ENCODE data around the gene PTPRCAP.
"Not testable (repeated sequence)": the region's sequence is repeated elsewhere in the genome, so short reads cannot be mapped to it uniquely, and the experiment has no call there.

PTPRCAP gene

GRCh38 chr11:67476692-67477091 is 39.2 kb upstream of the PTPRCAP start:
- not testable (repeated sequence) for H3K9ac ChIP-seq (ENCODE audit: low read depth in 1 of 2, low read length in 2 of 2); H3K9me3 ChIP-seq (ENCODE audit: control insufficient read depth in 2 of 2, low read length in 2 of 2); H3K36me3 ChIP-seq (ENCODE audit: control insufficient read depth in 2 of 2, insufficient read depth in 2 of 2, low read length in 2 of 2); H3K27ac ChIP-seq (ENCODE audit: low read depth in 2 of 2, low read length in 2 of 2); H3K4me3 ChIP-seq (ENCODE audit: low read length in 2 of 2); H3K27me3 ChIP-seq (ENCODE audit: control insufficient read depth in 2 of 2, insufficient read depth in 2 of 2, low read length in 2 of 2); H3K4me1 ChIP-seq (ENCODE audit: control insufficient read depth in 2 of 2, insufficient read depth in 2 of 2, low read length in 2 of 2)

DNA sequence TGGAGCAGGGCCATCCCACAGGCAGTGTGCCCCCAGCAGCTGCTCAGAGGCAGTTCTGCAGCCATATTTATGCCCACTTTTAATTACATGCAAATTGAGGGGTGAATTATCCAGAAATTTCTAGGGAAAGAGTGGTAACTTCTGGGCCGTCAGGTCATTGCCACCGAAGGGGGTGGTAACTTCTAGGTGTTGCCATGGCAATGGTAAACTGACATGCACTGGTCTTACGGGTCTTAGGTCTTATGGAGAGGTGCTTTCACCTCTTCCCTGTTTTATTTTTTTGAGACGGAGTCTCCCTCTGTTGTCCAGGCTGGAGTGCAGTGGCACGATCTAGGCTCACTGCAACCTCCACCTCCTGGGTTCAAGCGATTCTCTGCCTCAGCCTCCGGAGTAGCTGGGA is 35.4 kb upstream of the PTPRCAP start:
- H3K27ac ChIP-seq (ENCODE audit: low read depth in 2 of 2, low read length in 2 of 2), result no peak overlapping the region
- no peak overlapping the region for H3K4me3 ChIP-seq (ENCODE audit: low read length in 2 of 2)
- no peaks in the 10 kb centered on the region for H3K9me3 ChIP-seq (ENCODE audit: control insufficient read depth in 2 of 2, low read length in 2 of 2)
- peaks cover 6 to 8% of the 10 kb centered on the region in 2 donors for H3K4me1 ChIP-seq (ENCODE audit: control insufficient read depth in 2 of 2, insufficient read depth in 2 of 2, low read length in 2 of 2)
- H3K27me3 ChIP-seq (ENCODE audit: control insufficient read depth in 2 of 2, insufficient read depth in 2 of 2, low read length in 2 of 2), result no peaks in the 10 kb centered on the region
- no peaks in the 10 kb centered on the region for H3K36me3 ChIP-seq (ENCODE audit: control insufficient read depth in 2 of 2, insufficient read depth in 2 of 2, low read length in 2 of 2)
- no peak overlapping the region for H3K9ac ChIP-seq (ENCODE audit: low read depth in 1 of 2, low read length in 2 of 2)

DNA sequence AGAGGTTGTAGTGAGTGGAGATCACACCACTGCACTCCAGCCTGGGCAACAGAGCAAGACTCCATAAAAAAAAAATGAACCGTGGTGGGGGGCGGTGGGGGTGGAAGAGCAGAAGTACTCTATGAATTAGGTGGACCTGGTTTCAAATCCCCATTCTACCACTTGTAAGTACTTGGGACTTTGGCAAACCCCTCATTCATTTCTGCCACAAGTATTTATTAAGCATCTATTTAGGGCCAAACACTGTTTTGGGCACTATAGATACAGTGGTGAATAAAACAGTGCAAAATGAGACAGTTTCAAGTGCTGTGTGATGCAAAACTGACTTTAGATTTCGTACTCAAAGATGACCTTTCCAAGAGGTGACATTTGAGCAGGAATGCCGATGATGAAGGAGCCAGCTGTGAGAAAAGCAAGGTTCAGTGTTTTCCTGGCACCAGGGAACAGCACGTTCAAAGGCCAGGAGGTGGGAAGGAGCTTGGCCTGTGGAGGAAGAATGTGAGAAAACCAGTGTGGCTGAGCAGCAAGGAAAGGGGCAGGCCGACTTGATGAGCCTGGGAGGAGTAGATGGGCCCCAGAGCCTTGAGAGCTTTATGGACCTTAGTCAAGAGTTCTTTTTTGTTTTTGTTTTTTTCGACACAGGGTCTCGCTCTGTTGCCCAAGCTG is 33.0 kb upstream of the PTPRCAP start:
- no peaks in the 10 kb centered on the region for H3K9me3 ChIP-seq (ENCODE audit: control insufficient read depth in 2 of 2, low read length in 2 of 2)
- H3K9ac ChIP-seq (ENCODE audit: low read depth in 1 of 2, low read length in 2 of 2), result no peak overlapping the region
- peaks cover 10 to 15% of the 10 kb centered on the region in 2 donors for H3K4me1 ChIP-seq (ENCODE audit: control insufficient read depth in 2 of 2, insufficient read depth in 2 of 2, low read length in 2 of 2)
- H3K36me3 ChIP-seq (ENCODE audit: control insufficient read depth in 2 of 2, insufficient read depth in 2 of 2, low read length in 2 of 2), result no peaks in the 10 kb centered on the region
- H3K4me3 ChIP-seq (ENCODE audit: low read length in 2 of 2), result no peak overlapping the region
- H3K27ac ChIP-seq (ENCODE audit: low read depth in 2 of 2, low read length in 2 of 2), result no peak overlapping the region
- H3K27me3 ChIP-seq (ENCODE audit: control insufficient read depth in 2 of 2, insufficient read depth in 2 of 2, low read length in 2 of 2), result no peaks in the 10 kb centered on the region

GRCh38 chr11:67469508-67469811 is 32.0 kb upstream of the PTPRCAP start:
- H3K9ac ChIP-seq (ENCODE audit: low read depth in 1 of 2, low read length in 2 of 2), result peak overlapping the region; percentile 80 to 97
- no peaks in the 10 kb centered on the region for H3K9me3 ChIP-seq (ENCODE audit: control insufficient read depth in 2 of 2, low read length in 2 of 2)
- H3K27me3 ChIP-seq (ENCODE audit: control insufficient read depth in 2 of 2, insufficient read depth in 2 of 2, low read length in 2 of 2), result no peaks in the 10 kb centered on the region
- no peaks in the 10 kb centered on the region for H3K36me3 ChIP-seq (ENCODE audit: control insufficient read depth in 2 of 2, insufficient read depth in 2 of 2, low read length in 2 of 2)
- H3K4me1 ChIP-seq (ENCODE audit: control insufficient read depth in 2 of 2, insufficient read depth in 2 of 2, low read length in 2 of 2), result peaks cover 15 to 19% of the 10 kb centered on the region in 2 donors
- peak overlapping the region; percentile 76 to 86 for H3K4me3 ChIP-seq (ENCODE audit: low read length in 2 of 2)
- H3K27ac ChIP-seq (ENCODE audit: low read depth in 2 of 2, low read length in 2 of 2), result peak overlapping the region; percentile 72 to 82

DNA sequence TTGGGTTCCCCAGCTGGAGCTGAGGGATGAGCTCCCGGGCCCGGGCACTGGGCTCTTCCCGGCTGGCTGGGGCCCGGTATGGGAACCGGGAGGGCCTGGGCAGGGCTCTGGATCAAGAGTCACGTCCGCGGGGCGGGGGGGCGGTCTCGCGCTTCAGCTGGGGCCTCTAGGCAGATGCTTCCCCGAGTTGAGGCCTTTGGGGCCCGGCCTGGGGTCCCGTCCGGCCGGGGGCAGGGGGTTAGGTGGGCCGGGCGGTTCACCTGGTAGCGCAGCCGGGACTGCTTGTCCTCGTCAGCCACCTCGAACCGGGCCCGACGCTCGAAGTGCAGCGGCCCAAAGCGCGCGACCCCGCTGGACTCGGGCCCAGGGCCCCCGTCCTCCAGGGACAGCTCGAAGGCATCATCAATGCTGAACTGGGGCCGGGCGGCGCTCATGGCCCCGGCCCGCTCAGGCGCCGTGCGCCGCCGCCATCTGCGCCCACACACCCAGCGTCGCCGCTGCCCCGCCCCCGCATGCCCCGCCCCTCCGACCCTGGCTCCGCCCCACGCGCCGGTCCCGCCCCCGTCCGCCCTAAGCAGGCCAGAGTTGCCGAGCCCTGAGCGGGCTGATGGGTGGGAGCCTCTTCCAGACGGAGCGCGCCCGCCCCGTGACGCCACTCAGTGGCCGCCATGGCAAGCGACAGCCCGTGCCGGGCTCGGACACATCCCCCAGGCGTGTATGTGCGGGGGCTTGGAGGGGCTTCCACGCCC is 31.5 kb upstream of the PTPRCAP start, which contains the start of gene TMEM134:
TSS of gene TMEM134 (minus strand) at position 493 of the 749 bp plus-strand sequence. CDS start at position 434, 59 bp downstream.
- Histone ChIP-seq H3K4me1 (ENCODE audit: control insufficient read depth in 2 of 2, insufficient read depth in 2 of 2, low read length in 2 of 2) (peaks cover 20 to 25% of the 10 kb centered on the region in 2 donors), H3K27ac (ENCODE audit: low read depth in 2 of 2, low read length in 2 of 2) (peak within 1 kb of the TSS; percentile 79 to 88), H3K9me3 (ENCODE audit: control insufficient read depth in 2 of 2, low read length in 2 of 2) (no peaks in the 10 kb centered on the region), H3K36me3 (ENCODE audit: control insufficient read depth in 2 of 2, insufficient read depth in 2 of 2, low read length in 2 of 2) (no peaks in the 10 kb centered on the region), H3K9ac (ENCODE audit: low read depth in 1 of 2, low read length in 2 of 2) (peak within 1 kb of the TSS; percentile 85 to 97), H3K27me3 (ENCODE audit: control insufficient read depth in 2 of 2, insufficient read depth in 2 of 2, low read length in 2 of 2) (no peaks in the 10 kb centered on the region), H3K4me3 (ENCODE audit: low read length in 2 of 2) (peak within 1 kb of the TSS; percentile 76 to 86)

DNA sequence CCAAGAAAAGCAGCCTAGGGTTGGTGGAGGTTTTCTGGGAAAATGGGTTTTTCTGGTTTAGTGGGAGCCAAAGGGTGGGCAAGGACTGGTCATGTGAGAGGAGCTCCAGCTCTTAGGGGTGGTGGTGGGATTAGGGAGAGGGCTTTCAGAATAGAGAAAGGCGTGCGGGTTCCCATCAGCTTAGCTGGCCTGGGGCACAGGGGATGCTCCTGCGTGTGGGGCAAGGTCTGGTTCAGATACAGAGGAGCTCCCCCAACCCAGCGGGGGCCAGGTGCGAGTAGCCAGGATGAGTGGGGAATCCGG is 30.9 kb upstream of the PTPRCAP start:
- Histone ChIP-seq H3K4me1 (ENCODE audit: control insufficient read depth in 2 of 2, insufficient read depth in 2 of 2, low read length in 2 of 2) (peaks cover 24 to 27% of the 10 kb centered on the region in 2 donors), H3K27me3 (ENCODE audit: control insufficient read depth in 2 of 2, insufficient read depth in 2 of 2, low read length in 2 of 2) (no peaks in the 10 kb centered on the region), H3K36me3 (ENCODE audit: control insufficient read depth in 2 of 2, insufficient read depth in 2 of 2, low read length in 2 of 2) (no peaks in the 10 kb centered on the region), H3K27ac (ENCODE audit: low read depth in 2 of 2, low read length in 2 of 2) (peak overlapping the region; percentile 79 to 88), H3K4me3 (ENCODE audit: low read length in 2 of 2) (peak overlapping the region; percentile 76 to 79), H3K9ac (ENCODE audit: low read depth in 1 of 2, low read length in 2 of 2) (peak overlapping the region; percentile 85 to 86), H3K9me3 (ENCODE audit: control insufficient read depth in 2 of 2, low read length in 2 of 2) (no peaks in the 10 kb centered on the region)

DNA sequence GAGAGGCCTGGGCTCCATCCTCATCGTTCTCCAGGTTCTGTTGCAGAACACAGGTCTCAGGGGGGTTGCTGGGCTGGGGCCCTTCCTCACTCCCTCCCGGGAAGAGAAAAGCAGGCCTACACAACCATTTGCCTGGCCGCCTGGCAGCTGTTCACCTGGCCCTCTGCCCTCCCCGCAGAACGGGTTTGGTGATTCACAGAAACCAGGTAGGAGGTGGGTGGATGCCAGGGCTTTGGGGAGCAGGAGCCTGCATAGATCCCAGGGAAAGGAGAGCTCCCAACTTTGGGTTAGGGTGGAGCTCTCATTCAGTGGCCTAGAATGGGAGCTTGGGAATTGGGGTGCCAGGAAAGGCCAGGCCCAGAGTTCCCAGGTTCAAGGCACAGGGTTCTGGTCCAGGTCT is 30.6 kb upstream of the PTPRCAP start:
- peak overlapping the region; percentile 79 to 88 for H3K27ac ChIP-seq (ENCODE audit: low read depth in 2 of 2, low read length in 2 of 2)
- peak overlapping the region; percentile 76 to 79 for H3K4me3 ChIP-seq (ENCODE audit: low read length in 2 of 2)
- H3K9me3 ChIP-seq (ENCODE audit: control insufficient read depth in 2 of 2, low read length in 2 of 2), result no peaks in the 10 kb centered on the region
- H3K4me1 ChIP-seq (ENCODE audit: control insufficient read depth in 2 of 2, insufficient read depth in 2 of 2, low read length in 2 of 2), result peaks cover 24 to 27% of the 10 kb centered on the region in 2 donors
- H3K36me3 ChIP-seq (ENCODE audit: control insufficient read depth in 2 of 2, insufficient read depth in 2 of 2, low read length in 2 of 2), result no peaks in the 10 kb centered on the region
- H3K27me3 ChIP-seq (ENCODE audit: control insufficient read depth in 2 of 2, insufficient read depth in 2 of 2, low read length in 2 of 2), result no peaks in the 10 kb centered on the region
- peak overlapping the region; percentile 85 to 86 for H3K9ac ChIP-seq (ENCODE audit: low read depth in 1 of 2, low read length in 2 of 2)

DNA sequence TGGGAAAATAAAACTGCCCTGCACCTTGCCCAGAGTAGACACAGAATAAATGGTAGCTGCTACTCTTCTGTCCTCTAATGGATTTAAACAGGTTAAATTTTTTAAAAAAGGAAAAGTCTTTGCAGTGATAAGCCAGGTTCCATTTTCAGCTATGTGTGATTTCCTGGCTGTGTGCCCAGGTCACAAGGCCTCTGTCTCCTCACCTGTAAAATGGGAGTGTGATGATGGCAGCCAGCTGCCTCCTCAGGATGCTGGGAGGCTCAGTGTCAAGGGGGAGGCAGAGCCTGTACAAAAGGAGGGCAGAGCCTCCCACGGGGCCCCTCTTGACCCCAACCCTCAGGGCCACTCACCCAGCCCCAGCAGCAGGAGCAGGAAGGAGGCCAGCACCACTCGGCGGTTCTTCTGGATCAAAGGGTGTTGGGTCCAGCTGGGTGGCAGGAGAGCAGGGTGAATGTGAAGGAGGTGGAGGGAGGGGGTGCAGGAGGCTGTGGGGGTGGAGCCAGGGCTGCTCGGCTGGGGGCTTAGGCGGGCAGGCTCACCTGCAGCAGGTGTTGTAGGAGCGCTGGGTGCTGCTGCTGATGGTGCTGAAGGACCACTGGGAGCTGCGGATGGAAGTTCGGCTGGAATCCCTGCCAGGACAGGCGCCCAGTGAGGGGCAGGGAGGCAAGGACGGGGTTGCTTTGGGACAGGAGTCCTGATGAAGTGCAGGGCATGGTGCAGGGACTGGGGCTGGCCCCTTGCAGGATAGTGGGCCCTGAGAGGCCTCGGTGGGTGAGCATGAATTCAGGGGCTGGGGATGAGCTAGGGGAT is 29.7 kb upstream of the PTPRCAP start:
- Histone ChIP-seq H3K36me3 (ENCODE audit: control insufficient read depth in 2 of 2, insufficient read depth in 2 of 2, low read length in 2 of 2) (no peaks in the 10 kb centered on the region), H3K4me1 (ENCODE audit: control insufficient read depth in 2 of 2, insufficient read depth in 2 of 2, low read length in 2 of 2) (peaks cover 24 to 27% of the 10 kb centered on the region in 2 donors), H3K4me3 (ENCODE audit: low read length in 2 of 2) (no peak overlapping the region), H3K27me3 (ENCODE audit: control insufficient read depth in 2 of 2, insufficient read depth in 2 of 2, low read length in 2 of 2) (no peaks in the 10 kb centered on the region), H3K9ac (ENCODE audit: low read depth in 1 of 2, low read length in 2 of 2) (peak overlapping the region in 1 of 2 donors; percentile 24), H3K9me3 (ENCODE audit: control insufficient read depth in 2 of 2, low read length in 2 of 2) (no peaks in the 10 kb centered on the region), H3K27ac (ENCODE audit: low read depth in 2 of 2, low read length in 2 of 2) (no peak overlapping the region)

GRCh38 chr11:67466367-67466766 is 28.9 kb upstream of the PTPRCAP start:
- Histone ChIP-seq H3K27me3 (ENCODE audit: control insufficient read depth in 2 of 2, insufficient read depth in 2 of 2, low read length in 2 of 2) (no peaks in the 10 kb centered on the region), H3K36me3 (ENCODE audit: control insufficient read depth in 2 of 2, insufficient read depth in 2 of 2, low read length in 2 of 2) (no peaks in the 10 kb centered on the region), H3K4me1 (ENCODE audit: control insufficient read depth in 2 of 2, insufficient read depth in 2 of 2, low read length in 2 of 2) (peaks cover 24 to 27% of the 10 kb centered on the region in 2 donors), H3K9ac (ENCODE audit: low read depth in 1 of 2, low read length in 2 of 2) (no peak overlapping the region), H3K4me3 (ENCODE audit: low read length in 2 of 2) (no peak overlapping the region), H3K27ac (ENCODE audit: low read depth in 2 of 2, low read length in 2 of 2) (no peak overlapping the region), H3K9me3 (ENCODE audit: control insufficient read depth in 2 of 2, low read length in 2 of 2) (no peaks in the 10 kb centered on the region)

- H3K4me1 ChIP-seq (ENCODE audit: control insufficient read depth in 2 of 2, insufficient read depth in 2 of 2, low read length in 2 of 2), result peaks cover 24 to 27% of the 10 kb centered on the region in 2 donors
- peak overlapping the region; percentile 97 for H3K27ac ChIP-seq (ENCODE audit: low read depth in 2 of 2, low read length in 2 of 2)
- not testable (repeated sequence) for H3K27me3 ChIP-seq (ENCODE audit: control insufficient read depth in 2 of 2, insufficient read depth in 2 of 2, low read length in 2 of 2); H3K9me3 ChIP-seq (ENCODE audit: control insufficient read depth in 2 of 2, low read length in 2 of 2); H3K36me3 ChIP-seq (ENCODE audit: control insufficient read depth in 2 of 2, insufficient read depth in 2 of 2, low read length in 2 of 2)
- H3K9ac ChIP-seq (ENCODE audit: low read depth in 1 of 2, low read length in 2 of 2), result peak overlapping the region in 1 of 2 donors; percentile 94
- peak overlapping the region; percentile 81 for H3K4me3 ChIP-seq (ENCODE audit: low read length in 2 of 2)
Observed at GRCh38 chr11:67465530-67465929, 28.0 kb upstream of the PTPRCAP start.
